Fibroblast of skin of scalp (primary cell): Measurements from ENCODE around the gene RHOBTB1.

Experiments used
- DNase-seq: peaks from one replicate; pipeline ENCODE4 v3.0.0-alpha.2; 2013

The RHOBTB1 gene

DNA sequence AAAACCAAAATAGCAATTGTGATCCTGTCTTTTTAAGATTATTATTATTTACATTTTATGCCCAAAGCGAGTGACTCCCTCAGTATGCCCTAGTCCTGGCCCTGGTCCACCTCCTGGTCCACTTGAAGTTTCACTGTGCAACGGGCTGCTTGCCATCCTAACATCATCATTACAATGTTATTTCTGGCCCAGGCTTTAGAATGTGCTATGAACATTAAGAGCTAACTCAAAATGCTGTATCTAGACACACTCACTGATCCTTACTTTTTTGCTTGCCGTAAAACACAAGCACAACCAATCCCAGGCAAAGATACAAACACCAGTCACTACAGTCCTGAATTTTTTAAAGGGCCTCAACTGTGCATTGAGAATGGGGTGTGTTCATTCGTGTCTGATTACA, 38.4 kb downstream of the RHOBTB1 start:
- DNase-seq, result peak; percentile 37

DNA sequence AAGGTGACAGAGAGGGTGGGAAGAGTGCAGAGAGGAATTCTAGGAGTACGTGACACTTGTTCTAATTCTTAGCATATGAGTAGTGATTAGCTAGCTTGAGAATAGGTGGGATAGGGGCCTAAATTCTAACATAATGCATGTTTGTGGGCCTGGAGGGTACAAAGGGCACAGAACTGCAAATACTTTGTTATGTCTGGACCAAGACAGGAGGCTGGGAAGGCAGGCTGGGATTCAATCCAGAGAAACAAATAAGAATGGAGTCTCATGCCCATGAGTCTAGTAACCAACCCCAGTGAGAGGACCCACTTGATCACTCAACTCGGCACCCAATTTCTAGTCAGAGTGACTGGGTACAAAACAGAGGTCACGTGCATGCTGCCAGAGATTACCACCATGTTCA, 40.9 kb downstream of the RHOBTB1 start:
- DNase-seq, result no peak

DNA sequence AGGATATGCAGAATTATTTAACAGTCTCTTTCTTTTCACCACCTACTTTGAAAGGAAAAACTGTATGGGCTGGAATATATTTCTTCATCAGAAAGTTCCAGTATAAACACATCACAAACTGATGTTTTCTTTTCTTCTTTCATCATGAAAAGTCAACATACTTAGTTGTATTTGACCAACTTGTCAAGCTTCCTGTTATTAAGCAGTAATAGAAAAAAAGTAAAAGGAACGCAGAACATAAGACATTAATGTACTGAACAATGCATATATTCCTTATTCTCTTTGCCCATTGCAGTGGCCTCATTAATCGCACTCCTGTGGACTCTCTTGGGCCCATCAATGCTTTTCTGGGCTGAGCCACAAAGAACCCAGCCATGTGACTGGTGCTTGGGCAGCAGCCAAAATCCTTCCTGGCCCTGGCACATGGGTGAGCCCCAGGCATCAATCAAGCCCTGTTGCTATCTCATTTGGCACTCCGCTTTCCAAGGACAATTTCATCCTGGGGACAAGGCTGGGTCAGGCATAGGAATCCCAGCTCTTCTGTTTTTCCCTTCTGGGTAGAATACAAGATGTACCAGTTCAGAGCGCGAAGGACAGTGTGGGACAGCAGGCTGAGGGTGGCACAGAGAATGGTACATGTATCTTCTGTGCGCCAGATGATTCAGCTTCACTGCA, 42.3 kb downstream of the RHOBTB1 start:
- no peak for DNase-seq

DNA sequence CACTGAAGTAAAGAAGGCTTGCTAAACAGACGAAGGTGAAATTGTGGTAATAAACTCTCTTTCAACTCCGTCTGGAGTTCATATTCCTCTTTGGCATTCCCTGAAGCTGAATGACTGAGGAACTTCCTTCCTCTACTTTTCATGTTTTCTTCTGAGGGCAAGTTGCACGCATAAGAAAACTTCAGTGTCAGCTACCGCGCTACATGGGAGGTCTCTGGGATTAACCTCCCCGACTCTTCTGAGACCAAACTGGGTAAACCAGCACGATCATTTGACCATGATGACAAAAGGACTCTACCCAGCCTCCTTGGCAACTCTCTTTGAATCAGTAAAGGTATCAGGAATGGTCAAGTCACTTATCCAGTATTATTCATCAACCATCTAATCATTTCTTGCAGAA, 44.7 kb downstream of the RHOBTB1 start:
- no peak for DNase-seq

DNA sequence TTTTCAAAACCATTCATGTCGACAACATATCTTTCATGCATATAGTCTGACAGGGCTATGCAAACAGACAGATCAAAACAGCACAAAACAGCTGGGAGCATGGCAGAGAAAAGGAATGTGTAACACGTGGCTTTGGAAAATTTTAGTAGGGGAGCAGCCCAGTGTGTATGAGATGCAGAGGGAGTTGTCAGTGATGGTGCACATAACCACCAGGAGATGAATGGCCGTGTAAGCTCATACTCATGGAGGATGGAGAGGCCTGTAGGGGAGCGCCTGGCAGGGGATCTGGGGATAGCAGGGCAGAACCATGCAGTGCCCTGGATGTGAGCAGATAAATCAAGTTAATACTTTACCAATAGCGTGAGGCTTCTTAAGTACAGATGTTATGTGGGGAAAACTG, 45.7 kb downstream of the RHOBTB1 start:
- peak; percentile 37 for DNase-seq

DNA sequence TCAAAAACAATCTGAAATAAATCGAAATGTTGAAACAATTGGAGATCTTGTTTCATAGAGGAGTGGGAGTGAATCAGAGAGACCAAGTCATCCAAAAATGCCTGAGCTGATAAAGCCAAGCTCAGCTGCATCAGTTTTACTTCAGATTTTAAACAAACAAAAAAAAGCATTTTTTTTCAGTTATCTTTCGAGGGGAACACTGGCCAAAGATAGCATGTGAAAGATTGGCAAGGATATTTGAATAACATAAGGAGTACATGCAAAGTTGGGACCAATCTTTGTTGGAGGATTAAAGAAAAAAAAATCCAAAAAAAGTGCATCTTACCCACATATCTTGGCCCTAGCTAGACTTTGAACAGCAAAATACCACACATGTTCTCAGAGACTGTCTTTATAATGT, 47.2 kb downstream of the RHOBTB1 start:
- no peak for DNase-seq

DNA sequence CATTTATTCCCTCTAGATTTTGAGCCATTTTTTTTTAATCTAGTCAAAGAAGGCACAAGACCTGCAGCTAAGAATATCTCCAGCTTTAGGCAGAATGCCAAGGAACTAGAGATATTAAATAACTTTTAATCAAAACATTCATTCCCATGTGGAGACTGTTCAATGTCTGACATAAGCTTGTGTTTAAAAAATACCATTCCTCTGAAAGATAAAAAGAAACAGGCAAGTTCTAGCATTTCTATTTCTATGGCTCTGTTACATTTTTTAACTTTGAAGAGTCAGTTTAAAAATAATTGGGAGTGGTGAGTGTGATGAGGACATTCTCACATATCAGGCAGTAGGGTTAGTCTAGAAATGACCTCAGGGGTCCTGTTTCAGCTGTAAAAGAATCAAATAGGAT, 48.0 kb downstream of the RHOBTB1 start:
- peak; percentile 83 for DNase-seq

DNA sequence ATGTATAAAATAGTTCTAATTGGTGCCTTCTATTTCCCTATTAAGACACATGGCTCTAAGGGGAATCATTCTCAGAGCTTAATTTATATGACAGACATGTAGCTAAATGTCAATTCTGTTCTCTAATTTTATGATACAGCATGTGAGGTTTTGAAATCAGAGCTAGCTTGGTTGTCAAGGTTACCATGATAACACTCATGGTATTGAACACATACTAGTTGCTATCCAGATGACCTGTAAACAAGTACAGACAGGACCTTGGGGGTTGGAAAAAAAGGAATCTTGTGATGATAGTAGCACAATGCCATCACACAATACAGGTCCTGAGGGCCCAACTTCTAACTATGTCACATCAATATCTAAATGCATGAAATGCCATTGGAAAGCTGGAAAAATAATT, 49.2 kb downstream of the RHOBTB1 start:
- no peak for DNase-seq

DNA sequence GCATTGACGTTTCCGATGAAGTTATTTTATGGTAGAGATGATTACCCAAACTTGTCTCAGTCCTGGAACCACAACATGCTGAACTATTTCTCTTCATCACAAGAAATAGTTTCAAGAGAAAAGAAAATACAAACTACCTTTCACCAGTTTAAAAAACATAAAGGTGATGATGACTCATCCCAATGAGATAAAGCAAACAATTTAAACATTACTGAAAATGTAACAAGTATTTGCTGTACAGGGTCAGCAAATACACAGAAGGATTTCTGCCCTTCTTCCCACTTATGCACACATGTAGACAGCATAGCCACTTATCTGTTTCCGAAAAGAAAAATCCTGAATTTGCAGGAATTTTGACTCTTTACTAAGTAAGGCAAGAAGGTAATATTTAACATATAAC, 50.8 kb downstream of the RHOBTB1 start:
- DNase-seq, result no peak

DNA sequence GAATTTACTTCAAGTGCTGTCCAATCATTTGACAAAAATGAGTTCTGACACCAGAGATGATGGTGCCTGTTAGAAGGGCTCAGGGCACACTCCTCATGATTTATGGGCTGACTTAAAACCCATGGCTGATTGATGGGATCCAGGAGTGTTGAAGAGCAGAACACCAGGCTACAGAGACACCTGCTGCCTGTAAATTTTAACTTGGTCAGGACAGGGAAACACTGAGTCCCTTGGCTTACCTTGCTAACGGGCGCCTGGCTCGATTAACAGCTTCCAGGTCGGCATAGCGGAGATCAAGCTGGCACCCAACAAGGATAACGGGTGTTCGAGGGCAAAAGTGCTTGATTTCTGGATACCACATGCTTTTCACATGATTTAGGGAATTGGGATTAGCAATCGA, 51.4 kb downstream of the RHOBTB1 start:
- DNase-seq, result no peak

DNA sequence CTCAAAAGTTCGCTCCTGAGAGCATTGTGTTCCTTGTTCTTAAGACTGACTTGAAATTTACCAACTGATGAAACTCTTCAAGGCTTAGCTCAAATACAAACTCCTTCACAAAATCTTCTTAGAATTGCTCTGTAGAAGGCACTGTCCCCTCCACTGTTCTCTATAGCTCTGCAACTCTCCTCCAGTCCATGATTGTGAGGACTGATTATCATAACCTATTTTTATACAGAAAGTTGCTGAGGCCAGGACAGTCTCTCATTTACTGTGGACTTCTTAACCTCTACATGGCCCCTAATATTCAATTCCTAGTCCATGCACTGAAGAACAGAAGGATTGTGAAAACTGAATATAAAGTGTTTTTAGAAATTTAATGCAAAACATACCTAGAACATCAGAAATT, 53.2 kb downstream of the RHOBTB1 start:
- DNase-seq, result no peak

DNA sequence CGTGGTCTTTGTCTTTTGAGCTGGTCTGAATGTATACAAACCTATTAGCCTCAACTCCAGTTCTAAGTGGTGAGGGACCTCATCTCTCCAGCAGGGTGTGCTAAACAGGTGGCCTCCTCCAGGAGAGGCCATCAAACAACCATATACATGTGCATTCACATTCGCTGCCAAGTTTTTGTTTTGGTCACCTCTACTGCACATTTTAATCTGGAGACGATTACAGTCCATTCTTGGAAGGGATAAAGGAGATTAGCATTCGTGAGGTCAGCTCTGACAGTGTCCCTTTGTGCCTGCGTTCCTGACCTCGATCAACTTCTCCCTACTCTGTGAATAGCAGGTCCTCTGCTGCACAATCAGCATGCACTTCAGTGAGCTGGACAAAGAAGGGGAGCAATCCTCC, 60.8 kb downstream of the RHOBTB1 start:
- peak; percentile 34 for DNase-seq

DNA sequence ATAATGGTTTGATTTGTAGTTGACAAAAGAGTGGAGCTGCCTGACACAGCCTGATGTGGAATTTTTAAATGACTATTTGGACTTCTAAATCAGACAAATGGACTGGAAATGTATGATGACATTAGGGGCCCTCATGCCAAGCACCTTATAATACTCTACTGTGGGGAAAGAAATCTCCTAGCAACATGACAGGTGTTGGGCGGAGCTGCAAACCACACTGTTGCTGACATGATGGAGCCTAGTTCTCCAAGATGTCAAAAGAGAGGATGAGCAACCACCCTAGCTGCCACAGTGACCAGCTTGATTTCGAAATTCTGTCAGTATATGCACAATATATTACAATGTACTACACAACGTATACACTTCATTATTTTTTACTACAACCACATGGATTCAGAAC, 65.8 kb downstream of the RHOBTB1 start:
- DNase-seq, result no peak

DNA sequence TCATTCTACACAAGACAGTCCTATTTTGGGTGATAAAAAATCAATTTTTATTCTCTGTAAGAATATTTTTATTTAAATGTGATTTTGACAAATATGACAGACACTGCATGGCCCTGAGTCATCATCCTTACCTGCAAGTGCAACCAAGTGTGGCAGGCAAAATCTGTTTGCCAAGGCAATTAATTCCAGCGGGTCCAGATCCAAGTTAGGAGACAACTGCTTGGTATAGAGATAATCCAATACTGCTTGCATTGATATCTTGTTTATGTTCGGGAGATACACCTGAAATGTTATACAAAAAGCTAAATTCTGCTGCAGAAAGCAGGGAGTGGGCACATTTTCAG, 66.2 kb downstream of the RHOBTB1 start:
- no peak for DNase-seq

DNA sequence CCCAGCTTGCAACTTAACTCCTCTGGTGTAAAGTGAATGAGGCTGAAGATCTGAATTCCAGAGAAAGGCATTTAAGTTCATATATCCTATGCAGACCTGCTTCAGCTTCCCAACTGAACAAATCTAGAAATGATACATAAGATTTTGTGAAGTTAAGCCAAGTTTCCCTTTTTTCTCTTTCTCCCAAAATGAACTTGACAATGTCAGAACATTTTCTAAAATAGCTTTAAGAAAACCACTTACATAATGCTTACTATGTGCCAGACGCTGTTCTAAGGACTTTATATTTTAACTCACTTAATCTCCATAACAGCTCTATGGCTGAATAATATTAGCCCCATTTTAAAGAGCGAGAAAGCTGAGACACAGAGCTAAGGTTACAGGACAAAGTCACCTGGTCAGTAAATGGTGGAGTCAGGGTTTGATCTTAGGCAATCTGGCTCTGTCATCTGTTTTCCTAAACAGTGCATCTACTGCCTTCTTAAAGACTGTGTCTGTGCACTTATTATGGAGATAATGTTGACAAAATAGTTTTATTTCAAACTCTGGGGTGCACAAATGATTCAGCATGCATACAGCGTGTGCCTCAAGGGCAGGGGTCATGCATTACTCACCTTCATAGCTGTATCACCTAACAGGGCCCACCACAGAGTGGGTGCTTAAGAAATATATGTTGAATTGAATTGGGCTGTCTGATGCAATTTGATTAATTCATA, 66.8 kb downstream of the RHOBTB1 start:
- DNase-seq, result no peak

DNA sequence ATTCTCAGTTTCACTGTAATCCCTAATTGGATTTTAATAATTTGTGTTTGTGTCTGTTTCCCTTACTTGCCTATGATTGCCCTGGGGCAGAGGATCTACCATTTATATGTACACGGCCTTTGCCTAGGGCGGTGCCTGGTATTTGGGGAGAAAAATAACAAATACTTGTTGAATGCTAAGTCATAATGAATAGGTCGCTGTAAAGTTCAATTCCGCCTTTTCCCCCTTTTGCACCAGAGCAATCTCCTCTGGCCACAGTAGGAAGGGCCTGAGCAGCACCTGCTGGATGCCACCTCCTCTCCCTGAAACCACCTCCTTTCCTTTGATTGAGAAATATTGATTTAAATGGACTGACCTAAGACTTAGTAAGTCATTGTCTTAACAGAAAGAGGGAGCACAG, 70.2 kb downstream of the RHOBTB1 start:
- no peak for DNase-seq

DNA sequence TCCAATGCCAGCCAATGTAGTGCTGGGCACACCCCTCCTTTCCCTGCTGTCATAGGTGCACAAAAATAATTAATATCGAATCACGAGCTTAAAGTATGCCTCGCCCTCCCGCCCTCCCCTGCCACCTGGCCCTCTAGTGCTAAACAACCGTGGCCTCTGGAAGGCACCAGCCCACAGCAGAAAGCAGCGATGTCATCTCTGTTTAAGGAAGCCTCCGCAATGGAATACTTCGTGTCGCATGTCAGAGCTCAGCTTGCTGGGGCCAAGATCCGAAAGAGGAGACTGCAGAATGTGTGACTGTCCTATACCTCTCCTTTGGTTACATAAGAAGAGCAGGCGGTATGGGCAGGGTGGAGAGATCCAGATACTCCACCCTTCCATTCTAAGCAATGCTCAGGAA, 71.5 kb downstream of the RHOBTB1 start:
- no peak for DNase-seq

DNA sequence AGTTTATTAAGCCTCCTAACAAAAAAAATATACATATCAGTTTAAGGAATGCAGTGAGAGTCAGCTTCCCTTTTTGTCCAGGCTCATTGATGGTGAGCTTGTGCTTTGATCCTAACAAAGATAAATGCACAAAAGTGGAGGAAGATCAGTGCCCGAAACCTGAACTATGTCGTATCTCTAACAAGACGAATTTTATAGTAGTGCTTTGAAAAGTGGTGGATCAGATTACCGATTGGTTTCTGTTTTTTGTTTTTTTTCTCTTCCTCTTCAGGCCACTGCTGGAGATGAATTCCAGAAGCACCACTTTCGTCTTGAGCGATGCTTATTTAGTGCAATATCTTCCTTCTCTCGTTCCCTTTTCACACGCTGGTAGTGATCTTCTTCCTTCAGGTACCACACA, 72.8 kb downstream of the RHOBTB1 start:
- no peak for DNase-seq

DNA sequence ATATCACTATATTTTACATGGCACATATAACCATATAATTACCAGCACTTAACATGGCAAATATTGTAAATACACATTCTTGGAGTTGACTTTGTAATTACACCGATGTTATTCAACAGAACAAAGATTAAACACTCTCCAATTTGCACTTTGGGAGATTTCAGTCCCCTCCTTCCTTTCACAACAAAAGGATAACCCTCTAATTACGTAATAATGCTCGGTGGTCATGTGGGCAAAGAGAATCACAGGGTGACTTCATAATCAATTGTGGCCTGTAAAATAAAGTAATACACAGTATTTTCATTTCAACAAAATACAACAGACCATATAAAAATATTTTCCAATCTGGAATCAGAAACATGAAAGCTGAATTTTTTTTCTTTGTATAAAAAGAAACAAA, 73.2 kb downstream of the RHOBTB1 start:
- no peak for DNase-seq

DNA sequence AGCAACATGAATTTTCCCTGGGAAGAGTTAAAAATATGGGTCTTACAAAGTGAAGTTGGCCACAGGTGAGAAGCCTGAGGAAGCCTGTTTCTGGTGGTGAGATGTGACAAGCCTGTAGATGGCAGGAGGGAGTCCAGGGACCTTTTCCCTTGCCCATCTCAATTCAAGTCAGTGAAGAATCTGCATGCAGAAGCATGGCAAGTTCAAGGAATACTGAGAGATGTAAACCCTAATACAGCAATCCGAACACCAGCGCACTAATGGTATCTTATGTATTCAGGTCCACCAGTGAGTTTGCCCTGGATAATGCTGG, 73.6 kb downstream of the RHOBTB1 start:
- no peak for DNase-seq

DNA sequence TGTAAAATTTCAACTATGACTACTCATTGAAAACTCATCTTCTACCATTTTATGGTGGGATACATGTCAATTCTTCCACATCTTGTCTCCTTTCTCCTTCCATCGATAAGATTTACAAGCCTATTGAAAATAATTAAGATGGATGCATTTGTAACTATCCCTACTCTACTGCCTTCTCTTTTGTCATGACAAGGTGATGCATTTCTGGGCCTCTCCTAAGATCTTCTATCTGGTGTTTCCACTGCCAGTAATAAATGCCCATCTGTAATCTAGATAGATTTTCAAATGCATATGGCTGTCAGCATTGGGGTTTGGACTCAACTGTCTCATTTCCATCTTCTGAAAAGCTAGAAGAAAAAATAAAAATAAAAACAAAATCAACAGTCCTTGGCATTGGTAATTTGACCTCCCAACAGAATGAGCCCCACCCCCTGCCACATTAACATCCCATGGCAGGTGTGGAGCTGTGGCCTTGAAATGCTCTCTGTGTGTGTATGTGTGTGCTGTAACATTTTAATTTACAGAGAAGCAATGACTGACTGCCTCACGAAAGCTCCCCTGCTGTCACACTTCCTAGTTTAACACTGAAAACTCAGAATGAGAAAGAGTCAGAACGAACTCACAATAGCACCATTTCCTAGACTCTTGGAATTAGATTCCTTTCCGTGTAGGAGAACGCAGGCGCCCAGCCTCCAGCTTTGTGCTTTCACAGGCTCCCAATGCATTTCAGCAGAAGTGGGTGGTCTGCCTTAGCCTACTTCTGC, 74.2 kb downstream of the RHOBTB1 start:
- DNase-seq, result no peak

DNA sequence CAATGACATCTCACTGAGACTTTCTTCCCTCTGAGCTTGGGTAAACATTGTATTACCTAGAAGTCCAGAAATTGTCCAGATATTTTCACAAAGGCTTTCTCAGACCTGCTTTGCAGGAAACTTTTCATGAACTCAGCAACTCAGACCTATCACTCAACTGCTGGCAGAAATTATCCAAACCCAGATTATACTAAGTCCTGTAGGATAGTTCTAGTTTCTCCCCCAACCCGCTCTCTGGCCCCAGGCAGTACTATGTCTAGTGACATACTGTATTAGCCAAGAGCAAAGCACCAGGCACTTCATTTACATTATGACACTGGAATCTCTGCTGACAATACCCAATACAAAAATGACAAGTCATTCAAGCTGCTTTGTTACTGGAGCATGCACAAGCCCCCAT, 75.0 kb downstream of the RHOBTB1 start:
- no peak for DNase-seq

DNA sequence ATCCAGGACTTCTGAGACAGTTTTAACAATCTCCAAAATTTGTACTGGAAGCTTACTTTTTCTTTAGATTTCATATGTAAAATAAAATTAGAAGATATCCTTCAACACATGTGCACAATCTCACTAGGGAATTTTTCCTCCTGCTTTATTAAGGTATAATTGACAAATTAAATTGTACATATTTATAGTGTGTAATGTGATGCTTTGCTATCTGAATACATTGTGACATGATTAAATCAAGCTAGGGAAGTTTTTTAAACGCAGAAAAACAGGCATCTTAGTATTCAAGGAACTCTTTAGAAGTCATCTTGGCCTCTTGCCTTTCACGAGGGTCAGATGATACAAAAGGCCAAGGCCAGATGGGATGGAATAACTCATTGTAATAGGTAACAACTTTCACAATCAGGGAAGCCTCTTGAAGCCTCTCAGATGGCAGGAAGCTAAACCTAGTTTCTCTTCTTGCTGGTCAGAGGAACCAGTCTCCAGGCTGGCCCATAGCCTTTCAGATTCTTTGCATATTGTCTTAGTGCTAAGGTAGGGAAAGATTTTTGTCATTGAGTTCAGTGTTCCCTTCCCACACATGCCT, 78.7 kb downstream of the RHOBTB1 start:
- DNase-seq, result no peak

DNA sequence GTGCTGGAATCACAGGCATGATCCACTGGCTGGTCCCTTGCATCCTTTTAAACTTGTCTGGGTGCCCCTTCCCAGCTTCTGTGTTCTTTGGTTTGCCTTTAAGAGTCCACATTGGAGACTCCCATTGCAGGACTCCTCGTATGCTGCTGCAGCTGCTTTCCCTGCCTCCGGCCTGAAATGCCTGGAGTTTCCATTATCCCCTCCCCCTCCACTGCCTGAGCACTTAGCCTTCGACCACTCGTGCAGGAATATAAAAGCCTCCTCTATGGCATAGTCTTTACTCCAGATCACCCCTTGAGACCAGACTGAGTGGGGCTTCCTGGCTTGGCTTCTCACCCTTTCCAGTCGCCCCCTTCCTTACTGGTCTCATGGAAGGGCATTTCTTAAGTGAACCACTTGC, 80.2 kb downstream of the RHOBTB1 start:
- no peak for DNase-seq
